Thymus (tissue), 14 donors: ENCODE results near the gene EGR1. TPM values are rescaled to one million over a fixed set of nuclear protein-coding genes. Genes with fewer than 3 reads are reported as not detected.

Experiments
- DNase-seq, 9 donors: peaks; one replicate each; pipeline ENCODE4 v3.0.0-alpha.2; 2013; ENCODE audit warnings: low spot score in 9 of 9, low read depth in 6 of 9, missing footprints in 1 of 9
- H3K27ac ChIP-seq, 2 donors: one replicate each; pipeline ENCODE4 v1.5.1; 2013; ENCODE audit warnings: control low read depth in 1 of 2, low read depth in 1 of 2, low read length in 1 of 2, mild to moderate bottlenecking in 1 of 2, moderate library complexity in 1 of 2
- H3K27me3 ChIP-seq, 2 donors: one replicate each; pipeline ENCODE4 v1.5.1; 2013; ENCODE audit warnings: low read length in 1 of 2; ENCODE audit not compliant: control insufficient read depth in 2 of 2, insufficient read depth in 1 of 2
- H3K36me3 ChIP-seq, 2 donors: one replicate each; pipeline ENCODE4 v1.5.1; 2013; ENCODE audit warnings: low read length in 1 of 2, mild to moderate bottlenecking in 1 of 2, moderate library complexity in 1 of 2; ENCODE audit not compliant: control insufficient read depth in 2 of 2, insufficient read depth in 2 of 2
- H3K4me1 ChIP-seq, 2 donors: one replicate each; pipeline ENCODE4 v1.5.1; 2013; ENCODE audit warnings: low read length in 2 of 2; ENCODE audit not compliant: control insufficient read depth in 2 of 2, insufficient read depth in 2 of 2
- H3K4me3 ChIP-seq, 2 donors: one replicate each; pipeline ENCODE4 v1.5.1; 2013; ENCODE audit warnings: low read length in 2 of 2, control low read depth in 1 of 2, mild to moderate bottlenecking in 1 of 2
- H3K9me3 ChIP-seq, 2 donors: one replicate each; pipeline ENCODE4 v1.5.1; 2013; ENCODE audit warnings: low read length in 1 of 2, mild to moderate bottlenecking in 1 of 2; ENCODE audit not compliant: control insufficient read depth in 2 of 2, insufficient read depth in 1 of 2
- WGBS: extraction: QIAGEN DNeasy Blood & Tissue Kit; methylation state at CpG from one replicate; pipeline ENCODE4 v1.1.7; 2013; 5-methylcytosine and 5-hydroxymethylcytosine counted together
- long read RNA-seq, 10 donors: transcript quantifications; one replicate each; lab custom pipeline, GENCODE V29; 2026
- polyA plus RNA-seq: library from polyadenylated mRNA; stranded (reverse); fragments of 200-250 nt; gene quantifications from one replicate; pipeline ENCODE4 v1.2.3, GENCODE V29; 2013
- total RNA-seq: library from RNA; stranded (reverse); fragments of 120-200 nt; gene quantifications from one replicate; pipeline ENCODE4 v1.2.4, GENCODE V29; 2013
- donor health status: healthy.

The EGR1 gene
- total RNA-seq (7.1 TPM), polyA plus RNA-seq (56.3 TPM)
- long read RNA-seq, donor 1: 0 reads
- long read RNA-seq, donor 2: 0 reads
- long read RNA-seq, donor 3, transcript EGR1-201 (2 exons, 3,138 nt): major isoform, 91 of 91 reads
- long read RNA-seq, donor 3, partial matches to known transcripts: 0 of 91 reads
- long read RNA-seq, donor 3, other reads (novel, unspliced or antisense): 0 of 91 reads
- long read RNA-seq, donor 4, transcript EGR1-201 (2 exons, 3,138 nt): major isoform, 21 of 21 reads
- long read RNA-seq, donor 4, partial matches to known transcripts: 0 of 21 reads
- long read RNA-seq, donor 4, other reads (novel, unspliced or antisense): 0 of 21 reads
- long read RNA-seq, donor 5, transcript EGR1-201 (2 exons, 3,138 nt): major isoform, 108 of 616 reads
- long read RNA-seq, donor 5, partial matches to known transcripts: 508 of 616 reads
- long read RNA-seq, donor 5, other reads (novel, unspliced or antisense): 0 of 616 reads
- long read RNA-seq, donor 6, transcript EGR1-201 (2 exons, 3,138 nt): major isoform, 79 of 313 reads
- long read RNA-seq, donor 6, partial matches to known transcripts: 234 of 313 reads
- long read RNA-seq, donor 6, other reads (novel, unspliced or antisense): 0 of 313 reads
- long read RNA-seq, donor 7, transcript EGR1-201 (2 exons, 3,138 nt): major isoform, 23 of 23 reads
- long read RNA-seq, donor 7, partial matches to known transcripts: 0 of 23 reads
- long read RNA-seq, donor 7, other reads (novel, unspliced or antisense): 0 of 23 reads
- long read RNA-seq, donor 8, transcript EGR1-201 (2 exons, 3,138 nt): major isoform, 27 of 38 reads
- long read RNA-seq, donor 8, partial matches to known transcripts: 11 of 38 reads
- long read RNA-seq, donor 8, other reads (novel, unspliced or antisense): 0 of 38 reads
- long read RNA-seq, donor 9, transcript EGR1-201 (2 exons, 3,138 nt): major isoform, 12 of 12 reads
- long read RNA-seq, donor 9, partial matches to known transcripts: 0 of 12 reads
- long read RNA-seq, donor 9, other reads (novel, unspliced or antisense): 0 of 12 reads
- long read RNA-seq, donor 10, transcript EGR1-201 (2 exons, 3,138 nt): major isoform, 74 of 92 reads
- long read RNA-seq, donor 10, partial matches to known transcripts: 18 of 92 reads
- long read RNA-seq, donor 10, other reads (novel, unspliced or antisense): 0 of 92 reads

- Histone ChIP-seq H3K9me3 (no peaks in the 10 kb centered on the region), H3K27ac (peak within 1 kb of the TSS; percentile 90 to 94), H3K27me3 (peaks cover 0 to 25% of the 10 kb centered on the region in 2 donors), H3K4me1 (peaks cover 15 to 46% of the 10 kb centered on the region in 2 donors), H3K36me3 (peaks cover 11 to 12% of the 10 kb centered on the region in 2 donors), H3K4me3 (peak within 1 kb of the TSS; percentile 62 to 79)
- under 1% methylated on average over 85 of the region's 85 CpGs for WGBS
- peak; percentile 87 to 97 (median 94) for DNase-seq
These were observed at the start of gene EGR1 for GRCh38 chr5:138465261-138466124. Gene EGR1, plus strand, starts transcription at chr5:138465479. Its CDS starts 283 bp downstream, at chr5:138465762.

DNA sequence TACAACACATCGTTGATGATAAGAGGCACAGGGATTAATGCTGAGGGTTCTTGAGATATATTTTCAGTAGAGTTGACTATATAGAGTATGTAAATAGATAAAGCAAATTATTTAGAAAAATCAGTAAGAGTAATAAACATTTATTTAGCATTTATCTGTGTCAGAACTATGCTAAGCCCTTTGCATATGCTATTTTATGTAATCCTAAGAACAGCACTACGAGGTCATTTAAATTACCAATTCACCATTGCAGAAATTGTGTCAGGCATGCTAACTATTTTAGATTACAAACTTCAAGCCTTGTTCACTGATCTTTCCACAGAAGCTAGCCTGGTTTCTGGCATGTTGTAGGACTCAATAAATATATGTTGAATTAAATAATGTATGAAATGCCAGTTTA, 46.8 kb upstream of the EGR1 start:
- H3K9me3 ChIP-seq: no peaks in the 10 kb centered on the region
- DNase-seq: no peak
- H3K27ac ChIP-seq: no peak overlapping the region
- no peaks in the 10 kb centered on the region for H3K4me1 ChIP-seq
- H3K27me3 ChIP-seq: no peaks in the 10 kb centered on the region
- peaks cover 84 to 86% of the 10 kb centered on the region in 2 donors for H3K36me3 ChIP-seq
- over 99% methylated on average over 2 of the region's 2 CpGs for WGBS
- H3K4me3 ChIP-seq: no peak overlapping the region

- WGBS: 97% methylated on average over 1 of the region's 1 CpG
- peaks cover 79 to 86% of the 10 kb centered on the region in 2 donors for H3K36me3 ChIP-seq
- H3K27ac ChIP-seq: no peak overlapping the region
These were observed 40.2 kb upstream of the EGR1 start for GRCh38 chr5:138425079-138425478.

DNA sequence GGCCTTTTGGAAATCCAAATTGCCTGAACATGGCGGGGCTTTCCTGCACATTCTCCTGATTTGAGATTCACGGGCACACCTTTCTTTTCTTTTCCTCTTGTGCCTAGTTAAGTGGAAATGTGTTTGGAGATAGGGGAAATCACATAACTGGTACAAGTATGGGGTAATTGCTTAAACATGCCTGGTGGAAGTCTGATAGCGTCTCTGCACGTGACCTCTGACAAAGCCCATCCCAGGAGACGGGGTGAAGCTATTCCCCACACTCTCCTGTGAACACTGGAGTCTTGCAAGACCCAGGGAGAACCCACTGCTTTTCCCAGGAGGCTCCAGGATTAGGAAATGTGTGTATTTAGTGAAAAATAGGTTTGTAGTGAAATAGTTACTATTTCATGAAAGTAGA, 29.3 kb upstream of the EGR1 start:
- DNase-seq: no peak
- H3K27me3 ChIP-seq: peaks cover 0 to 16% of the 10 kb centered on the region in 2 donors
- H3K9me3 ChIP-seq: no peaks in the 10 kb centered on the region
- no peak overlapping the region for H3K27ac ChIP-seq
- WGBS: 98% methylated on average over 5 of the region's 5 CpGs
- H3K4me3 ChIP-seq: no peak overlapping the region
- H3K36me3 ChIP-seq: peaks cover 50 to 51% of the 10 kb centered on the region in 2 donors
- peaks cover 0 to 17% of the 10 kb centered on the region in 2 donors for H3K4me1 ChIP-seq

More at GRCh38 chr5:138425079-138425478, 40.2 kb upstream of the EGR1 start:
- DNase-seq: no peak
- H3K4me1 ChIP-seq: no peaks in the 10 kb centered on the region
- H3K27me3 ChIP-seq: no peaks in the 10 kb centered on the region
- H3K9me3 ChIP-seq: no peaks in the 10 kb centered on the region
- no peak overlapping the region for H3K4me3 ChIP-seq

GRCh38 chr5:138438003-138438723, 27.1 kb upstream of the EGR1 start:
- no peak overlapping the region for H3K27ac ChIP-seq
- WGBS: 89% methylated on average over 11 of the region's 11 CpGs
- no peaks in the 10 kb centered on the region for H3K9me3 ChIP-seq
- peak overlapping the region; percentile 13 to 56 for H3K4me3 ChIP-seq
- peaks cover 31 to 32% of the 10 kb centered on the region in 2 donors for H3K36me3 ChIP-seq
- peaks cover 0 to 16% of the 10 kb centered on the region in 2 donors for H3K27me3 ChIP-seq
- DNase-seq: no peak
- H3K4me1 ChIP-seq: peaks cover 0 to 17% of the 10 kb centered on the region in 2 donors

DNA sequence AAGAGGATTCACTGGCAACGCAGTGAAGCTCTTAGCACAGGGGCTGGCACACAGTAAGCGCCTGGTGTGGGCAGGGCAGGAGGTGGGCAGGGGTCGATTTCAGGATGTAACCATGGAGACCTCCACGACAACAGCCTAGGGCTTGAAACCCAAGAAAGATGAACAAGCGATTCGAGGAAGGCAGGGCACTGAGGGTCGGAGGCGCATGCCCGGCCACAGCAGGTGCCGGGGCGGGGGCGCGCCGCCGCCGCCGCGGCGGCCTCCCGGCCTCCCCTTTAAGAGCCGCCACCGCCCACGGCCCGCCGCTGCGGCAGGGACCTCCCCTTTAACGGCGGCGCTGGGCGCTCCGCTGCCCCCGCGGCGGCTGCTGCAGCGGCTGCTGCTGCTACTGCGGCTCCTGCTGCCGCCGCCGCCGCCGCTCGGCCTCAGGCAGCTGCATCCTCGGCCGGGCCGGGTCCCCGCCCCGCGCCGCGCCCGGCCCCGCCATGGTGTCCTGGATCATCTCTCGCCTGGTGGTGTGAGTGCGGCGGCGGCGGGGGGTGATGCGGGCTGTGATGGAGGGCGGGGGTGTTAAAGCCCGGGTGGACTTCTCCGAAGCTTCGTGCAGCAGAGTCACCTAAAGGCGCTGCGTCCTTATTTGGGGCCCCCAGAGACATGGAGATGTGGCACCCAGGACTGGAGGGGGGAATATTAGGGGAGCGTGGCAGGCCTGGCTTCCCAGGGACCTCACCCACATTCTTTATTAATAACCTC, 26.4 kb upstream of the EGR1 start, which contains the start of gene REEP2:
REEP2 (plus strand) TSS at position 334 of the 753 bp plus-strand sequence; CDS start at position 486, 152 bp downstream.
- Histone ChIP-seq H3K27me3 (peaks cover 0 to 16% of the 10 kb centered on the region in 2 donors), H3K36me3 (peaks cover 24 to 25% of the 10 kb centered on the region in 2 donors), H3K27ac (no peak within 1 kb of the TSS), H3K4me3 (peak within 1 kb of the TSS; percentile 13 to 56), H3K4me1 (peaks cover 0 to 17% of the 10 kb centered on the region in 2 donors), H3K9me3 (no peaks in the 10 kb centered on the region)
- DNase-seq: peak in 4 of 9 donors; percentile 42 to 72 (median 57)
- WGBS: 1% methylated on average over 65 of the region's 65 CpGs

- Histone ChIP-seq H3K27me3 (peaks cover 0 to 16% of the 10 kb centered on the region in 2 donors), H3K36me3 (peaks cover 19 to 21% of the 10 kb centered on the region in 2 donors), H3K4me1 (peaks cover 0 to 17% of the 10 kb centered on the region in 2 donors), H3K27ac (no peak overlapping the region), H3K9me3 (no peaks in the 10 kb centered on the region), H3K4me3 (peak overlapping the region in 1 of 2 donors; percentile 56)
- 75% methylated on average over 20 of the region's 20 CpGs for WGBS
- no peak for DNase-seq
These were observed 25.7 kb upstream of the EGR1 start for GRCh38 chr5:138439477-138440158.
